GM19025 (cell line): ENCODE results near the gene SH3PXD2B.
A peak's percentile ranks its signal among the peaks of the same experiment; 100 is the strongest.
"Not testable (repeated sequence)": the region's sequence is repeated elsewhere in the genome, so short reads cannot be mapped to it uniquely, and the experiment has no call there.

Experiments used
- ATAC-seq: cut with Tn5 transposase; IDR thresholded peaks from one replicate; pipeline ENCODE4 v1.9.1; 2021; ENCODE audit warnings: mild to moderate bottlenecking, low read depth, moderate library complexity; ENCODE audit not compliant: unreplicated experiment

Gene SH3PXD2B

DNA sequence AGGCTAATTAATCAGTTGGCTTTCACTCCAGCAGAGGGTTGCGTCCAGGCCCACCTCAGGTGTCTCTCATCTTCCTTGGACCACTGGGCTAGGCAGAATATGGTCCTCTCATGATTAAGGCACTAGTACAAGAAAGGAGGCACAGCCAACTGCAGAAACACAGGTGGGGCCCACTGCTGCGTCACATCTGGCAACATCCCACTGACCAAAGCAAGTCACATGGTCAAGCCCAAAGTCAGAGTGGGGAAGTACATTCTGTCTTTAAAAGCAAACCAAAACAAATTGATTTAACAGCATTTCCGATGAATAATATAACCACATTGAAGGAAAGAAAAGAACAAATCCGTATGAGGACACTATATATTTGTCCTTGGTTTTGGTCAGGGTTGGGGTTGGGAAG lies 142.7 kb downstream of the SH3PXD2B start:
- ATAC-seq, result no peak

DNA sequence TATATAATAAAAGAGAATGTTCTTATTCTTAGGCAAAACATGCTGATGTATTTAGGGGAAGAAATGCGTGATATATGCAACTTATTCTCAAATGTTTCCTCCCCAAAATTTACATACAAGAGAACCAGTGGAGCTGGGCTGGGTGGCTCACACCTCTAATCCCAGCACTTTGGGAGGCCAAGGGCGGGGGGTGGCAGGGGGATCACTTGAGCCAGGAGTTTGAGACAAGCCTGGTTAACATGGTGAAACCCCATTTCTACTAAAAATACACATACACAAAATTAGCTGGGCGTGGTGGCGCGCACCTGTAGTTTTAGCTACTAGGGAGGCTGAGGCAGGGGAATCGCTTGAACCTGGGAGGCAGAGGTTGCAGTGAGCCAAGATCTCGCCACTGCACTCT lies 143.3 kb downstream of the SH3PXD2B start:
- no peak for ATAC-seq

DNA sequence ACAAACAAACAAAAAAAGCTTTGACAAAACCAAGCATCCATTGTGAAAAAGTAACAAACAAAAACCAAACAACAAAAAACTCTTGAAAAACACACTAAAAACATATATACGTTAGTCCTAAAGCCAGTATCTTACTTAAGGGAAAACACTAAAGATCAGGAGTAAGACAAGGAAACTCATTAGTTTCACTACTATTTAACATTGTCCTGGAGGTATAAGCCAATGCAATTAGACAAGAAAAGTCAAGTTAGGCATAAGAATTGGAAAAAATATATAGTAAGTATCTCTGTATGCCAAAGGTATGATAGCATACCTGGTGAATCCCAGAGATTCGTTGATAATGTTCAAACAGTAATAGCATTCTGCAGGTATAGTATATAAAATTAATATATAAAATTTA lies 148.9 kb downstream of the SH3PXD2B start:
- no peak for ATAC-seq

DNA sequence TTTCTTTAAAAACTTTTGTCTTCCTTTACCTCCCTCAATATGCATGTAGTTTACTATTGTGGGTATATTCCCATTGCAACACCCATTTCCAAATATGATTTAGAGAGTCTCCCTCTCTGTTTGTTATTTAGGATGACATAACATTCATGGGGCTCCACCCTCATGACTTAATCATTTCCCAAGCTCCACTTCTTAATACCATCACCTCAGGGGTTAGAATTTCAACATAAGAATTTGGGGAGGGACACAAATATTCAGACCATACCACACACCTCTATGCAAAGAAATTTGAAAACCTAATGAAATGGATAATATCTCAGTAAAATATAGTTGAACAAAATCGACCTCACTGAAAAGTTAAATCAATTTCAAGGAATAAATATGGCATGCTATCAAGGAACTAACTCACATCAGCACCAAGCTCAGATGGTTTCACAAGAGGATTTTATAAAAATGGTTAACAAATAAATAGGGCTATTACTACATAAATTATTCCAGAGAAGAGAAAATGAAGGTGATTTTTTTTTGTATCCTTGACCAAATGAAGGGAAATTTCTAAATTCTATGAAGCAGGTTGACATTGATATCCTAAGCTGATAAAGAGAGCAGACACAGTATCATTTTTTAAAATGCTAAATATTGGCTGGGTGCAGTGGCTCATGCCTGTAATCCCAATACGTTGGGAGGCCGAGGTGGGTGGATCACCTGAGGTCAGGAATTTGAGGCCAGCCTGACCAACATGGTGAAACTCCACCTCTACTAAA lies 150.6 kb downstream of the SH3PXD2B start:
- no peak for ATAC-seq

DNA sequence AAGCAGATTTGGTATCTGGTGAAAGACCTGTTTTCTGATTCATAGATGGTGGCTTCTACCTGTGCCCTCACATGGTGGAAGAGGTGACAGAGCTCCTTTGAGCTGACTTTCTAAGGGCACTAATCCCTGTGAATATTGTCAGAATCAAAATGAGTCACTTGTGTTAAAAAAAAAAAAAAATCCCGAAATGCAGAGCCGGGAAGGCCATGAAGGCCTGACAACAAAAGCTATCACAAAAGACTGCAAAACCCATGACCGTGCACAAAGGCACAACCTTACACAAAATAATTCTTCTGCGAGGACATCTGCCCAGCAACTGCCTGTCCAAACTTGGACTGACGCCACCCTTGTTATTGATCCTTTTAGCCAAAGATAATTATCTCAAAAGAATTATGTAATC lies 151.2 kb downstream of the SH3PXD2B start:
- no peak for ATAC-seq

DNA sequence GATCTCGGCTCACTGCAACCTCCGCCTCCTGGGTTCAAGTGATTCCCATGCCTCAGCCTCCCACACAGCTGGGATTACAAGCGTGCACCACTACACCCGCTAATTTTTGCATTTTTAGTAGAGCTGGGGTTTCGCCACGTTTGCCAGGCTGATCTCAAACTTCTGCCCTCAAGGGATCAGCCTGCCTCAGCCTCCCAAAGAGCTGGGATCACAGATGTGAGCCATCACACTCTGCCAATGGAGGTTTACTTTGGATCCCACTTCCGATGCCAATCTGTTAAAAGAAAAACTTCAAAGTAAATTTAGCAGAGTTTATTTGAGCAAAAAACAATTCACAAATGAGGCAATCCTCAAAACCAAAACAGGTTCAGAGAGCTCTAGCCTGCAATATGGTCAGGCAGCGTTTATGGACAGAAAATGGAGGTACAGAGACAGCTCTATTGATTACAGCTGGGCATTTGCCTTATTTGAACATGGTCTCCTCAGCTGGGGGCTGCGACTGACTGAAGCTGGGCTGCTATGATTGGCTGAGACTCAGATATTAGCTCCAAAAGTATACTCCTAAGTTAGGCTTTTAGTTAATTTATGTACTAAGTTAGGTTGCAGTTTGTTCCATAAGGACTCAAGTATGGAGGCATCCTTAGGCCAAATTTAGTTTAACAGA lies 152.1 kb downstream of the SH3PXD2B start:
- ATAC-seq, result no peak

DNA sequence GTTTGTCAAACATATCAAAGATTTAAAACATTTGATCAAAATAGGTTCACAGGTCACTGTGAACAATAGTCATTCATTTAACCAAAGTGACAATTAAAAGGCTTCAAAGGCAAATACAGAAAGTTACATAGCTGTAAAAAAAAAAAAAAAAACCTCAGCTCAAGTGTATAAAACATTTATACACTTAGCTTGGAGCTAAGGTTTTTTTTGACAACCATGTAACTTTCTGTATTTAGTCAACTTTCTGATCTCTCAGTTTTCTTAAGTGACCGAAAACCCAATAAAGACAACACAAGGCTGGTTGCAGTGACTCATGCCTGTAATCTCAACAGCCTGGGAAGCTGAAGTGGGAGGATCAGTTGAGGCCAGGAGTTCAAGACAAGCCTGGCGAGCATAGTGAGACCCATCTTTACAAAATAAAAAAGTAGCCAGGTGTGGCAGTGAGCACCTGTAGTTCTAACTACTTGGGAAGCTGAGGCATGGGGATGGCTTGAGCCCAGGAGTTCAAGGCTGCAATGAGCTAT lies 154.3 kb downstream of the SH3PXD2B start:
- ATAC-seq, result no peak

DNA sequence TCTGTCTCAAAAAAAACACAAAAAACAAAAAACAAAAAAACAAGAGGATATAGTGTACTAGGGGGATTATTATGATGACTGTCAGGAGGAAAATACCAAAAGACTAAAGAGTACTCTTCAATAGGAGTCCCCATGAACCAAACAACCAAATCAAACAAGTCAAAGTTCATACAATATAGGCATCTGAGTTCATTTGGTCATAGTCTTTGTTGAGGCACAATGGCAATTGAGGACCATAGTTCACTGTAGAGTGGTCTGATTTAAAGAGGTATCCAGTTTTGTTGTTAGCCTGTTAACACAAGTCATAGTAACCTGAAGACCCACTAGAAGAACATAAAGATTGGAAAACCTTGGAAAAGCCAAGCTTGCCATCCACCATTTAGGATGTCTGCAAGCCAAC lies 159.5 kb downstream of the SH3PXD2B start:
- no peak for ATAC-seq

DNA sequence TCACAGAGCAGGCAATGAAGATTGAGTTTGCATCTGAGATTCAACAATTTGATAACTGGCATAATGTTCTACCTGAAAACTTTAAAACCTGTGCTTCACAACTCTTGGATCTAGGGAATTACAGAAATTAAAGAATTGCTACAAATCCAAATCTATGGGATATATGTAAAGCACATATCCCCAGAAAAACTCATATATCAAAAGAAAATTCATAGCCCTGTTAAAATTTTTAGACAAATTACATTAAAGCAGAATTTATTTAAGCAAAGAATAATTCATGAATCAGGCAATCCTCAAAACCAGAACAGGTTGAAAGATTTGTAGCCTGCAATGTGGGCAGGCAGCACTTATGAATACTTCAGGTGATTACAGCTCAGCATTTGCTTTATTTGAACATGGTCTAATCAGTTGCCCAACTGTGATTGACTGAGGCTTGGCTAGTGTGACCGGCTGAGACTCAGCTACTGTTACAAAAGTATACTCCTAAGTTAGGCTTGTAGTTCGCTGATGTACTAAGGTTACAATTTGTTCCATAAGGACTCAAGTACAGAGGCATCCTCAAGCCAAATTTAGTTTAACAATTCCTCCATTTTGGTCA lies 160.5 kb downstream of the SH3PXD2B start:
- no peak for ATAC-seq

DNA sequence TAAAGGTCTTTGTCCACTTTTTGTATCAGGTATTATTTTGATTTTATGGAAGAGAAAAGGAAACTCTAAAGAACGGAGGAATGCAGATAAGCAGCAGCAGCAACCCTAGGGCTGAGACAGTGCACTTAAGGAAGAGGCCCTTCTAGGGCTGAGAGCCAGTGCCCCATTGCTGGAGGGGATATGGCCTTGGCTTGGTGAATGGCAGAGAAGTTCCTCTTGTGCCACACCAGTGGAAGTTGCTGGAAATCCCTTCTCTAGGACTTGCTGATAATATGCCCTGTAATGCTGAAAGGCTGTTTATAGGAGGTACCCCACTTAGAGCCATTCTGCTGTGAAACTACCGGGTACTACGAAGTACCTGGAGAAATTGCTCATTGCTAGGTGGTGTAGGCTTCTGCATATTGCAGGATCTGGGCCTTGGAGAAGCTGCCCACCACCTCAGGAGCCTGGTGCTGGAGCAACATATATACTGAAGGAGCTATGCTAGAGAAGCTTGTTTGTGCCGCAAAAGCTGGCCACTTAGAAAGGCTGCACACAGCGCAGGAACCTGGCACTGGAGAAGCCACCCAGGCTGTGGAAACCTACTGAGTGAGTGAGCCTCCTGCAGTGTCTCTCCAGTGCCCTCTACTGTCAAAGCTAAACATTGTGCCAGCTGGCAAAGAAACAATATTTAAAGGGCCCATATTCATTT lies 161.1 kb downstream of the SH3PXD2B start:
- peak; percentile 85 for ATAC-seq

DNA sequence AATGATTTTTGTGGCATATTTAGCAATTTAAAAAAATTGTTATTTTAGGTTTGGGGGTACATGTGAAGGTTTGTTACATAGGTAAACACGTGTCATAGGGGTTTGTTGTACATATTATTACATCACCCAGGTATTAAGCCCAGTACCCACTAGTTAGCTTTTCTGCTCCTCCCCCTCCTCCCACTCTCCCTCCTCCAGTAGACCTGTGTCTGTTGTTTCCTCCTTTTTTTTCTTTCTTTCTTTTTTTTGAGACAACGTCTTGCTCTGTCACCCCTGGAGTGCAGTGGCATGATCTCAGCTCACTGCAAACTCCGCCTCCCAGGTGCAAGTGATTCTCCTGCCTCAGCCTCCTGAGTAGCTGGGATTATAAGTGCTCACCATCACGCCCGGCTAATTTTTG lies 162.5 kb downstream of the SH3PXD2B start:
- ATAC-seq, result not testable (repeated sequence)

DNA sequence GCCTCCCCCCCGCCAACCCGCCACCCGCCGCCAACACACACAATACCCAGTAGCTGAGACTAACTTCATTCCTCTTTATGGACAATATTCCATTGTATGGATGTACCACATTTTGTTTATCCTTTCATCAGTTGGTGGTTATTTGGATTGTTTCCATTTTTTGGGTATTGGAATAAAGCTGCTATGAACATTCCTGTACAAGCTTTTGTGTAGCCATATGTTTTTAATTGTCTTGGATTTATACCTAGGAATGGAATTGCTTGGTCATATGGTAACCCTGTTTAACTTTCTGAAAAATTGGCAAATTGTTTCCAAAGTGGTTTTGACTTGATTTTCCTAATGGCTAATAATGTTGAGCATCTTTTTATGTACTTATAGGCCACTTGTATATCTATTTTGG lies 165.9 kb downstream of the SH3PXD2B start:
- ATAC-seq, result no peak

DNA sequence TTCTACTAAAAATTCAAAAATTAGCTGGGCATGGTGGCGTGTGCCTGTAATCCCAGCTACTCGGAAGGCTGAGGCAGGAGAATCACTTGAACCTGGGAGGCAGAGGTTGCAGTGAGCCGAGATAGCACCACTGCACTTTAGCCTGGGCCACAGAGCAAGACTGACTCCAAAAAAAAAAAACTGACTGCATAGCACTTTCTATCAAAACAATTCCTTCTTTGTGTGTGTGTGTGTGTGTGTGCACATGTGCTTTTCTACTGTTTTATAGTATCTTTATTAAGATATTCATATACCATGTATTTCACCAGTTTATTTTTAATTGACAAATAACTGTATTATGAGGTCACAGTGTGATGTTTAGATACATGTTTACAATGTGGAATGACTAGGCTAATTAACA lies 167.2 kb downstream of the SH3PXD2B start:
- ATAC-seq, result not testable (repeated sequence)

DNA sequence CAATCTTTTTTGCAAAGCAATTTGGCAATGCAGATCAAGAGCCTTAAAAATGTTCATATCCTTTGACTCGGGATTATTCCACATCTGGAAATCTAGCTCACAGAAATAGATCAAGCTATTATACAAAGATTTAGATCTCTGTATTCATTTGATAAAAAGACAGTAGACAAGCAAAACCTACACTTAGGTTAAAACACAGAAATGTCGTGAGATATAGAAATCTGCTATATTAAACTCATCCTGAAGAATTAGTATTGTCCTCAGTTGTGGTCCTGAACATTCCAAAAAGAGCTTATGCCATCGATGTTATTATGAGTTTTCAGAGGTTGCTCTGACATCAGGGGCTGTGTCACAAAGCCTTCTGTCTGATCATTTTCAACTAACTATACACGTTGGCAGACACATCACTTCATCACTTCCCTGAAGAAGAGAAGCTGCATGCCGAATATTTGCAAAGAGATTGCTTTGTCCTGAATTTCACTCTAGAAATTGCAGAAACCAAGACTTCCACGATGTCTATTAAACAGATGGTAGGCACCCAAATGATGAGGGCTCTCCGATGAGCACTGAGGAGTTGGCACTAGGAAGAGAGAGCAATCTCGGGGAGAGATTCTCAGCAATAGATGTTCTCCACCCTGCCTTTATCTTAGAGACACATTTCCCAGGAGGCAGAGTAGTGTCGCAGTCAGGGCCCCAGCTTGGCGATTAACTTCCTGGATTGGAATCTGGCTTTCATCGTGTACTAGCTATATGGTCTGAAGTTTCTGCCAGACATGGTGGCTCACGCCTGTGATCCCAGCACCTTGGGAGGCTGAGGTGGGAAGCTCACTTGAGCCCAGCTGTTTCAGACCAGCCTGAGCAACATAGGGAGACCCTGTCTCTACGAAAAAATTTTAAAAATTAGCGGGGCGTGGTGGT lies 168.8 kb downstream of the SH3PXD2B start:
- no peak for ATAC-seq

DNA sequence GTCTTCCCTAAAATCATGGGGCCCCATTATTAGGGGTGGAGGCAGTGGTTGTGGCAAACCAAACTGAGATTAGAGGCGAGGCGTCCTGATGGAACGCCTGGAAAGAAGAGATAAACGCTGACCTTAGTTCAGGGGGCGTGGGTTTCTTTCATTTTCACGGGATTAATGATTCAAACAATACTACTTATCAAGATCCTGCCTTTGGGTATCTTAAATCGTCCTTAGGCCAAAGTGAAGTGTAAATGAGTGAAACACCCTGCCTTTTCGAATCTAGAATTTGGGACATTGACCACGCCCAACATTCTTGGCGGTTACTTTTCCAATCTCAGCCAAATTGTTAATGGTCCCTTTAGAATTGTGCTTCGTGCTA lies 169.7 kb downstream of the SH3PXD2B start:
- ATAC-seq, result no peak

DNA sequence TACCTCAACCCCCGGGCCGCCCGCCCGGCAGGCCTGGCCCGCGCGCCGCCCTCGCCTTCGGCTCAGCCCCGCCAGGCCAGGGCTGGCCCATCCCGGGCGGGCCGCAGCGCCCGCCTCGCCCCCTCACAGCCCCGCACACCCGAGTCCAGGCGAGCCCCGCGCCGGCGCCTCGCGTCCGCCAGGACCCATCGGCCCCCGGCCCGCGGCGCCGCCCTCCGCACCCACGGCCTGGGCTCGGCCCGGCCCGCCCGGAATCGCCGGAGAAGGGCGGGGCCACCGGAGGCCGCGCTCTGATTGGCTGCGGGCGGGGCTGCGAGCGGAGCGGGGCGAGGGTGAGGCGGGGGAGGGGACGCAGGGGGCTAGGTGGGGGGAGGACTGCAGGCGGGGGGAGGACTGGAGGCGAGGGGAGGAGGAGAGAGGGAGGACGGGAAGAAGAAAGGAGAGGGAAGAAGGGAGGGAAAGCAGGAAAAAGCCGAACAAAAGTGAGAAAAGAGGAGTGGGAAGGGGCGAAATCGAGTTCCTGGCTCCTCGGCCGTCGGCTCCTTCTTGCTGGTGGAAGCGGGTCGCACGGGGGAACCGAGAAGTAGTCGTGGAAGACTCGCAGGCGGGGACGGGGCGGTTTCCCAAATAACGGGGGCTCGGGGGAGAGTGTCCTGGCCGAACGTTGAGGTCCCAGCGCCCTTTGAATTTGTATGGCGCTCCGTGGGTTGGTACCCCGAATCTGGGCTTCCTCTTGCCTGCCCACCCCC lies 170.3 kb downstream of the SH3PXD2B start:
- peak; percentile 87 for ATAC-seq

DNA sequence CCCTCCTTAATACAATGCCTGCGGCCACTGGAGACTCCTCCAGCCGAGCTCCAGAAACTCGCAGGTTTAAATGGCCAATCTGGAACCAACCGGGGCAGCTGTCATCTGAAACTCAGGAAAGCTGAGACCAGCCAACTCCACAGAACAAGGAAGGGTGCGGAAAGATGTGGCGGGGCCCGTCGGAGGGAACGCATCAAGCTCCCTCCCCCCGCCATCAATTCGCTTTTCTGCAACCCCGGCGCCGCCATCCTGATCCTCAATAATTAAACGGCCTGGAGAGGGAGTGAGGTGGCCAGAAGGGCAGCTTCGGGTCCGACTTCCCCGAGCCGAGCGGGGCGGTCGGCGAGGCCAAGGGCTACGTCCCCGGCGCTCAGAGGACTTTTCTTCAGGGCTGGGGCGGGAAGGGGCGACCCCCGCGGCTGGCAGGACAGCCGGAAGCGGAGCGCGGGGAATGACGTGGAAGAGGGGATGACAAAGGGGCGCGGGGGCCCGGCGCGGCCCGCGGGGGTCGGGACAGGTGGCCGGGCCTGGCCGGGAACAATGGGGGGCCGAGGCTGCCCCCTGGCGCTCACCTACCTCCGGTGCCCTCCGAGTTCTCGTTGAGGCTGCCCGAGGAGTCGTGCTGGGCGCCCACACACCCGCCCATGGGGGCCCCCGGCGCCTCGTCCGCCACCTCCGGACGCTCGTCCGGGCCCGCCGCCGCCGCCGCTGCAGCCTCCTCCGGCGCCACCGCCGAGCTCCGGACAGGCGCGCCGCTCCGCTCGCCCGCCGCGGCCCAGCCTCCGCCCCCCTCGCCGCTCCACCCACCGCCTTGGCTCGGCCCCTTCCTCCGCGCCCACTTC lies 171.1 kb downstream of the SH3PXD2B start, which contains the start of gene UBTD2:
TSS of gene UBTD2 (minus strand) at position 745 of the 842 bp plus-strand sequence. CDS start at position 646, 99 bp downstream.
- peak; percentile 91 for ATAC-seq

DNA sequence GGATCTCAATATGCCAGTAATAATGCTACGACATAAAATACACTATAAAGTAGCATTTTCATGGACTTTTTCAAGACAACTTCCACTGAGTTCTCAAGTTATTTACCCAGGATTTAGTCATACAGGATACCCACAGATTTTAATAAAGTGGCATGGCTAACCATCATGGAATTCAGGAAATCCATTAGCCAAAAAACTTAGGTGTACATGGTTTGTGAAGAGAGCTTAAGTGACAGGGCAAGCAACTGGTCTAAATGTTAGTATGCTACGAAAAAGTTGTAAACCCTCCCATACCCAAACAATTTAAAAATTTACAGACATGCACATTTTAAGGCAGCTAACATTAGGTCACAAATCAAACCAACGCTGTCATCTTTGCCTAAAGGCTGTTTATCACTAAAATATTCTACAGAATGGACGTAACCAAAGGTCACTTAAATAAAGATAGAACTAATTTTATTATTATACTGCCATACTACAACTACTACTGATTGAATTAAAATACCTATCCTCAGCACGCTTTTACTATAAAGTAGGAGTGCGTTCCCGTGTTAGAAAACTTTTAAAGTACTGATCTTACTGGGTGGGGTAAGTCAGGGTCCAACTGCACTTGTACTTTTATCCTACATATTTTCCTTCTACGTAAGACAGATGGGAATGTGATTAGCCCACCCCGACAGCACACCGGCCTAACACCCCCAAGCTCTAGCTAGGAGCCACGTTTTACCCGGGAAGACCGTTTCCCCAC lies 171.9 kb downstream of the SH3PXD2B start:
- ATAC-seq, result no peak
